ENCODE measurements around the gene DNM3. TPM values are rescaled to one million over a fixed set of nuclear protein-coding genes. Genes with fewer than 3 reads are reported as not detected.

The DNM3 gene
- total and polyA plus RNA-seq, 2 of the 8 experiments (the other 6 are each of a cell fraction or from before 2014, with no cell fraction given), result 2.0 to 8.5 TPM

- TF ChIP-seq KDM5A (IDR thresholded peaks at IDR 0.05; ENCODE audit: low read length), result no peak
- TF ChIP-seq MAFK (IDR thresholded peaks at IDR 0.05; ENCODE audit: low read depth, low read length), result no peak
Measured at GRCh38 chr1:171811672-171812071, 29.6 kb upstream of the DNM3 start (continued).

Measured in H1 (cell line).